ENCODE results near the gene CERS4. TPM values are rescaled to one million over a fixed set of nuclear protein-coding genes. Genes with fewer than 3 reads are reported as not detected.

CERS4 gene
- total and polyA plus RNA-seq, 2 experiments from 2014 or later, result not detected

GRCh38 chr19:8257052-8257443 is 47.9 kb downstream of the CERS4 start:
- Histone ChIP-seq H3K4me2 (ENCODE audit: unreplicated experiment) (no peak overlapping the region), H3K79me2 (ENCODE audit: insufficient read depth) (no peaks in the 10 kb centered on the region), H3K9me2 (ENCODE audit: insufficient read depth) (no peaks in the 10 kb centered on the region), H3K36me3 (ENCODE audit: low read depth) (no peaks in the 10 kb centered on the region), H3K27ac (no peak overlapping the region), H3F3A (ENCODE audit: insufficient read depth) (no peaks in the 10 kb centered on the region), H3K27me3 (replicated peaks; ENCODE audit: insufficient read depth) (no peaks in the 10 kb centered on the region), H4K20me1 (ENCODE audit: insufficient read depth) (no peaks in the 10 kb centered on the region), H3K9ac (no peak overlapping the region), H2AFZ (no peak overlapping the region), H3K4me3 (no peak overlapping the region), H3K9me3 (ENCODE audit: low read depth) (no peaks in the 10 kb centered on the region), H3K4me1 (ENCODE audit: insufficient read depth) (no peaks in the 10 kb centered on the region)
- TF ChIP-seq EZH2 (IDR thresholded peaks at IDR 0.05; ENCODE audit: insufficient read depth, poor library complexity, severe bottlenecking), result no peak
- TF ChIP-seq EZH2phosphoT487 (IDR thresholded peaks at IDR 0.05; ENCODE audit: insufficient read depth, low read depth), result no peak
- in situ Hi-C loops (cut with MboI), result no loop called here
- 47 to 55% methylated on average over 4 to 5 of the region's 5 CpGs for WGBS, 2 experiments (ENCODE audit: low coverage in 1 of 2, low lambda C conversion rate in 2 of 2, missing lambda C conversion rate in 2 of 2)
- DNase-seq, result no peak

GRCh38 chr19:8259142-8259921 is 50.2 kb downstream of the CERS4 start:
- no peaks in the 10 kb centered on the region for H3K79me2 ChIP-seq (ENCODE audit: insufficient read depth)
- no peak overlapping the region for H3K9ac ChIP-seq
- H4K20me1 ChIP-seq (ENCODE audit: insufficient read depth), result no peaks in the 10 kb centered on the region
- H3F3A ChIP-seq (ENCODE audit: insufficient read depth), result no peaks in the 10 kb centered on the region
- H3K9me2 ChIP-seq (ENCODE audit: insufficient read depth), result no peaks in the 10 kb centered on the region
- no peak overlapping the region for H3K4me3 ChIP-seq
- H3K4me1 ChIP-seq (ENCODE audit: insufficient read depth), result no peaks in the 10 kb centered on the region
- no peaks in the 10 kb centered on the region for H3K36me3 ChIP-seq (ENCODE audit: low read depth)
- H3K27me3 ChIP-seq (replicated peaks; ENCODE audit: insufficient read depth), result no peaks in the 10 kb centered on the region
- 64 to 69% methylated on average over 11 of the region's 11 CpGs for WGBS, 2 experiments (ENCODE audit: low coverage in 1 of 2, low lambda C conversion rate in 2 of 2, missing lambda C conversion rate in 2 of 2)
- no peak overlapping the region for H2AFZ ChIP-seq
- TF ChIP-seq EZH2 (IDR thresholded peaks at IDR 0.05; ENCODE audit: insufficient read depth, poor library complexity, severe bottlenecking), result no peak
- no peak for TF ChIP-seq EZH2phosphoT487 (IDR thresholded peaks at IDR 0.05; ENCODE audit: insufficient read depth, low read depth)
- in situ Hi-C loops (cut with MboI), result no loop called here
- H3K27ac ChIP-seq, result no peak overlapping the region
- no peaks in the 10 kb centered on the region for H3K9me3 ChIP-seq (ENCODE audit: low read depth)
- no peak for DNase-seq
- no peak overlapping the region for H3K4me2 ChIP-seq (ENCODE audit: unreplicated experiment)

- 85 to 90% methylated on average over 3 of the region's 3 CpGs for WGBS, 2 experiments (ENCODE audit: low coverage in 1 of 2, low lambda C conversion rate in 2 of 2, missing lambda C conversion rate in 2 of 2)
- Histone ChIP-seq H3K9me3 (ENCODE audit: low read depth) (no peaks in the 10 kb centered on the region), H4K20me1 (ENCODE audit: insufficient read depth) (no peaks in the 10 kb centered on the region), H3K4me1 (ENCODE audit: insufficient read depth) (no peaks in the 10 kb centered on the region), H3K9ac (no peak overlapping the region), H3K4me2 (ENCODE audit: unreplicated experiment) (no peak overlapping the region), H3F3A (ENCODE audit: insufficient read depth) (no peaks in the 10 kb centered on the region), H3K27ac (no peak overlapping the region), H3K36me3 (ENCODE audit: low read depth) (no peaks in the 10 kb centered on the region), H3K4me3 (no peak overlapping the region), H2AFZ (no peak overlapping the region), H3K79me2 (ENCODE audit: insufficient read depth) (no peaks in the 10 kb centered on the region), H3K27me3 (replicated peaks; ENCODE audit: insufficient read depth) (no peaks in the 10 kb centered on the region), H3K9me2 (ENCODE audit: insufficient read depth) (no peaks in the 10 kb centered on the region)
- in situ Hi-C loops (cut with MboI), result no loop called here
- TF ChIP-seq EZH2 (IDR thresholded peaks at IDR 0.05; ENCODE audit: insufficient read depth, poor library complexity, severe bottlenecking) (no peak), EZH2phosphoT487 (IDR thresholded peaks at IDR 0.05; ENCODE audit: insufficient read depth, low read depth) (no peak)
- DNase-seq, result no peak
These were observed 50.7 kb downstream of the CERS4 start for GRCh38 chr19:8259922-8260247.

GRCh38 chr19:8261347-8261746 is 52.2 kb downstream of the CERS4 start:
- no peak overlapping the region for H3K4me2 ChIP-seq (ENCODE audit: unreplicated experiment)
- WGBS, 2 experiments (ENCODE audit: low coverage in 1 of 2, low lambda C conversion rate in 2 of 2, missing lambda C conversion rate in 2 of 2), result 91 to 92% methylated on average over 9 of the region's 9 CpGs
- in situ Hi-C loops (cut with MboI), result no loop called here
- no peaks in the 10 kb centered on the region for H3K9me2 ChIP-seq (ENCODE audit: insufficient read depth)
- H3K36me3 ChIP-seq (ENCODE audit: low read depth), result no peaks in the 10 kb centered on the region
- TF ChIP-seq EZH2 (IDR thresholded peaks at IDR 0.05; ENCODE audit: insufficient read depth, poor library complexity, severe bottlenecking) (no peak), EZH2phosphoT487 (IDR thresholded peaks at IDR 0.05; ENCODE audit: insufficient read depth, low read depth) (no peak)
- DNase-seq, result no peak
- no peaks in the 10 kb centered on the region for H3K9me3 ChIP-seq (ENCODE audit: low read depth)
- no peak overlapping the region for H2AFZ ChIP-seq
- no peak overlapping the region for H3K27ac ChIP-seq
- no peak overlapping the region for H3K9ac ChIP-seq
- H3K79me2 ChIP-seq (ENCODE audit: insufficient read depth), result no peaks in the 10 kb centered on the region
- no peak overlapping the region for H3K4me3 ChIP-seq
- no peaks in the 10 kb centered on the region for H4K20me1 ChIP-seq (ENCODE audit: insufficient read depth)
- no peaks in the 10 kb centered on the region for H3K27me3 ChIP-seq (replicated peaks; ENCODE audit: insufficient read depth)
- H3F3A ChIP-seq (ENCODE audit: insufficient read depth), result no peaks in the 10 kb centered on the region
- no peaks in the 10 kb centered on the region for H3K4me1 ChIP-seq (ENCODE audit: insufficient read depth)
